Retinal pigment epithelial cell (primary cell): Measurements from ENCODE around the gene STEAP2.

ENCODE experiments used
- DNase-seq: peaks from one replicate; pipeline ENCODE4 v3.0.0-alpha.2; 2010; ENCODE audit warnings: low read depth
- H3K4me3 ChIP-seq: 2 replicates; pipeline ENCODE4 v1.5.1; 2011; ENCODE audit warnings: mild to moderate bottlenecking, low read length, control low read depth, moderate library complexity
- CTCF ChIP-seq: conservative IDR thresholded peaks from 2 replicates; pipeline ENCODE4 v1.5.1; 2011; ENCODE audit warnings: low read depth, low read length, control low read depth, inconsistent platforms

The STEAP2 gene

DNA sequence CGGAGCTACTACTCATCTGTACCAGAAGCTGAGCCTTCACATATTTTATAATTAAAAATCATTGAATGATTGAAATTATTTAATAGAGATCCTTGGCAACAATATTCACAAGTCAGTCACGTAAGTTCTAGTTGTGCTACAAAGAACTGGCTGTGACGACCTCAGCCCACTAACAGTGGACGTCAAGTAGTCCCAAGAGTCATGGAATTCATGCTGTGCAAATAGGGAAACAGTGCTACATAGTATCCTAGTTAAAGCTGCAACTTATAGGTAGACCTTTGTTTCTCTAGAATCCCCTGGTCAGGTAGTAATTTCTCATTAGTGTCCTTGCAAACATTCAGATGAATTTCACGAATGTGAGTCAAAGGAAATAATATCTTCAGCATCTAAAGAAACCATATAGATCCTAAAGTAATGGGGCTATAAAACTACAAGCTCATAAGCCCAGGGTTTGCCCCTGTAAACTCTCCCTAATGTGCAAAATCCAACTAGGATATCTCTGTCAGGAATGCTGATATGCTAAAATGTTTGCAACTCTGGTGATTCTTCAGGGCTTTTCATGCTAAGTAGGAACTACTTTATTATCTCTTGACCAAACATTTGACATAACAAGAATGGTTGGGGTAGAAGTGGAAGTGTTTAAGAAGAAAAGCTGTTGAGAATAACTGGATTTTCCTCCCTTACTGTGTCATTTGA is 64.6 kb downstream of the STEAP2 start:
- no peak for DNase-seq
- TF ChIP-seq CTCF: no peak

More for the DNA sequence above, 64.6 kb downstream of the STEAP2 start:
- no peak overlapping the region for H3K4me3 ChIP-seq
